GM18951 (cell line): ENCODE results near the gene ARHGAP42.
"Not testable (repeated sequence)": the region's sequence is repeated elsewhere in the genome, so short reads cannot be mapped to it uniquely, and the experiment has no call there.

Experiments
- POLR2A ChIP-seq: IDR thresholded peaks from 4 replicates; pipeline ENCODE4 v1.6.1; 2011; ENCODE audit warnings: mild to moderate bottlenecking; ENCODE audit not compliant: insufficient read length, insufficient read depth; ENCODE audit errors: extremely low read depth
- in situ Hi-C: fragments of 300-500 bp; cut with MboI; formaldehyde crosslinking; loops from one replicate; pipeline ENCODE4 v1.12.0; 2022; ENCODE audit warnings: low sequenced_read_pairs, mixed read lengths, inconsistent platforms; ENCODE audit not compliant: unreplicated experiment

Gene ARHGAP42

GRCh38 chr11:100981196-100981824, 294.2 kb downstream of the ARHGAP42 start:
- no peak for TF ChIP-seq POLR2A
- in situ Hi-C loops, result no loop called here

DNA sequence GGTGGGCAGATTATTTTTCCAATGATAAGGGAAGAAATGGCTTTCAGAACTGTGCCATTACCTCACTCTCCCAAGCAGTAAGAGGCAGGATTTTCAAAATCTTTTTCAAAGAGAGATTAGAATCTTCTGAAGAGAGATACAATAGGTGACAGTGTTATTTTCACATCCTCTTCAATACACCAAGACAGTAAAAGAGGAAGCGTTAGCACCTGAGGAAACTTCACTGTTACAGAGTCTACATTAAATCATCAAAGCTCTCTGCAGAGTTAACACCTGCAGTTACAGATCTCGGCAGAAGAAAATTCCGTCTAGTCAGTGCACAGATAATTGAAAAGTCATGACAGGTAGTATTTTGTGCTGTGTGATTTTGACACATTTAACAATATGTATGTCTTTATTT, 297.6 kb downstream of the ARHGAP42 start:
- no peak for TF ChIP-seq POLR2A
- in situ Hi-C loops, result no loop called here

GRCh38 chr11:100990931-100991330, 303.8 kb downstream of the ARHGAP42 start:
- in situ Hi-C loops, result no loop called here
- TF ChIP-seq POLR2A, result no peak

DNA sequence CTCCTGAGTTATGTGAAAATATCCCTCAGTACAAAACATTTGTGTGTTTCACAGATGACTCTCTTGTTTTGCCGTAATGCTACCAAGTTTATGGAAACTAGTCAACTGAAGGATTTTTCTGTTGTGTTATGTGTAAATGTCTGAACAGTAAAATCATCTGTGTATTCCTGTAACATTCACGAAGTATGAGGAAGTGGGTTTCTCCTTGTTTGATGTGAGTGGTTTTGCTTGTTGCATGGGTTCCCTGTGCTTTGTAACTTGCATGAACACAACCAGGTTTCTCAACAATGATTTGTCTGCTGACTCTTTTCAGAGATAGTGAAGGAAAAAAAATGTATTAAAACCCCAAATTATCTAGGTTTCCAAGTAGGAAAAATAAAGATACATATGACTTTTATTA, 304.5 kb downstream of the ARHGAP42 start:
- in situ Hi-C loops, result no loop called here
- no peak for TF ChIP-seq POLR2A

- in situ Hi-C loops, result no loop called here
Measured at GRCh38 chr11:100994966-100995365, 307.9 kb downstream of the ARHGAP42 start.

GRCh38 chr11:100999756-101000155, 312.7 kb downstream of the ARHGAP42 start:
- in situ Hi-C loops, result no loop called here
- TF ChIP-seq POLR2A, result no peak

More at GRCh38 chr11:100994966-100995365, 307.9 kb downstream of the ARHGAP42 start:
- TF ChIP-seq POLR2A, result no peak

DNA sequence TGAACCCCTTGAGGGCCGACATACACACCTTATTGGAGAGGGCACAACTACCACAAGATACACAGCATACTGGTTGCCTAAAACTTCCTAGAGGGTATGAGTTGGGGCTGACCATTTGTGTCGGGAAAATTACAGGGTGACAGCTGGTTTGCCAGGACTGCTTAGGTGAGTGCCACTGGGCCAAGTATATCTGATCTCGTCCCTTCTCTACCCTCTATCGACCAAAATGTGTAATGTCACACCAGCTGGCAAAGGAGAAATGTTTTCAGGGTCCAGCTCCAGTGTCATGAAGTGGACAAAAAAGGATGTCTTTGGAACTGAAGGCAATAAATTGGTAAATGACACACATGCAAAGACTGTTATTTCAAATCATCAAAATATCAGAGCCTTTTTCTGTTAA, 316.4 kb downstream of the ARHGAP42 start:
- in situ Hi-C loops, result no loop called here
- TF ChIP-seq POLR2A, result no peak

DNA sequence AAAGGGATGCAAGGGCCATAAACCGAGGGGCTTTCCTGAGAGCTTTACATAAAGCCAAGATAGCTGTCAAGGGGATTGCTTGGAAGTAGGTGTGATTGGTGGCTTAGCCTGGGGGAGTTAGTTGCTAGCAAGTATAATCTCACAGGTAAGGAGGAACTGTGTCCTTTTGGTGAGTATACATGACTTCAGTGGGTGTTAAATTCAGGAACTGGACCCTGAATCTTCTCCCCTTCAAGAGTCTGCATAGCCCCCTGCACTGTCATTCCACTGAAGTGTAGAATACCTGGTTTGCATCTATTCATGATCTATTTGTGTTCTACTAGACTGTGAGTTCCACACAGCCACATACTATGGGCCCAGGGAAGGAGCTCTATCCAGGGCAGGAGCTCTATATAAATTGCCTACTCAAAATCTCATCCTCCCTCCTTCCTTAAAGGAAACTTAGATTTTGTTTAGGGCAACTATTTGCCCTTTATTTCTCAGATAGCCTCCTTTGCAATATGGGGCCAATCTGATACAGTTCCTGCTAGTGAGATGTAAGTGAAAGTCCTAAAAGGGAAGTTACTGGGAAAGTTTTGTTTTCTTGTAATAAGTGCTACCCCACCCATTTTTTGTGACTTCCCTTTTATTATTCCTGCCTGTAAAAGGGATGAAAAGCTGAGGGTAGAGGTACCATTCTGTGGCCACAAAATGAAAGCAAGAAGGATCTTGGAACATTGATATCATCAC, 322.0 kb downstream of the ARHGAP42 start:
- no peak for TF ChIP-seq POLR2A
- in situ Hi-C loops, result no loop called here

GRCh38 chr11:101009690-101010055, 322.6 kb downstream of the ARHGAP42 start:
- in situ Hi-C loops, result no loop called here
- no peak for TF ChIP-seq POLR2A

- in situ Hi-C loops, result no loop called here
- no peak for TF ChIP-seq POLR2A
Measured at GRCh38 chr11:101010899-101011298, 323.8 kb downstream of the ARHGAP42 start.

GRCh38 chr11:101011881-101012280, 324.8 kb downstream of the ARHGAP42 start:
- in situ Hi-C loops, result no loop called here
- no peak for TF ChIP-seq POLR2A

- in situ Hi-C loops, result not testable (repeated sequence)
Measured at GRCh38 chr11:101013702-101014101, 326.6 kb downstream of the ARHGAP42 start.

GRCh38 chr11:101014600-101015285, 327.7 kb downstream of the ARHGAP42 start:
- in situ Hi-C loops, result no loop called here
- no peak for TF ChIP-seq POLR2A

DNA sequence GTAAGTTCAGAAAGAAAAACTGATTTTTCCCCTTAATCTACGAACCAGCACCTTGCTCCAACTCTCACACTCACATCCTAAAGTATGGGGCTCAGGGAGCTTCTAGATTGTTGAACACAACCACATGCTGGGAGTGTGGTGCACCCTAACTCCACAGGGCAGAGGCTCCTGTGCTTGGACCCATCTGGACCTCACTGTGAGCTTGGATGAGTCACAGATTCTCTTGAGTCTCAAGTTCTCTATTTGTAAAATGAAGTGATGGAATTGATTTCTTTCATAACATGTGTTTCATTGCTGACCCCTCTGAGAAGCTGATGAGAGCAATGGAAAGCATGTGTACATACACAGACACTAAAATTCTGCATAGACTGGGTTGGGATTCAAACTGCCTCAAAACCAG, 332.8 kb downstream of the ARHGAP42 start:
- in situ Hi-C loops, result no loop called here
- no peak for TF ChIP-seq POLR2A
